Renal cortex interstitium (tissue), 11 donors: ENCODE results near the gene NELFE. TPM values are rescaled to one million over a fixed set of nuclear protein-coding genes. Genes with fewer than 3 reads are reported as not detected.
A peak's percentile ranks its signal among the peaks of the same experiment; 100 is the strongest.
"Not testable (repeated sequence)": the region's sequence is repeated elsewhere in the genome, so short reads cannot be mapped to it uniquely, and the experiment has no call there.

Experiments used
- DNase-seq, 11 donors: peaks; one replicate each; pipeline ENCODE4 v3.0.0-alpha.2; 2013; ENCODE audit warnings: low read depth in 9 of 11, low spot score in 4 of 11; ENCODE audit errors: extremely low read depth in 1 of 11
- polyA plus RNA-seq, 3 donors: library from polyadenylated mRNA; unstranded; fragments of 120-200 nt; gene quantifications; one replicate each; pipeline ENCODE4 v1.2.1, GENCODE V29; 2013; ENCODE audit not compliant: insufficient read length in 3 of 3

The NELFE gene
- polyA plus RNA-seq, 3 donors: 89.5 to 103 (median 91.3) TPM

- no peak for DNase-seq
Observed at GRCh38 chr6:31935021-31935420, 23.8 kb downstream of the NELFE start.

- DNase-seq: no peak
Observed at GRCh38 chr6:31933537-31933936, 25.2 kb downstream of the NELFE start.

- not testable (repeated sequence) for DNase-seq
Observed at GRCh38 chr6:31932137-31932536, 26.6 kb downstream of the NELFE start.

GRCh38 chr6:31930962-31931361 is 27.8 kb downstream of the NELFE start:
- DNase-seq: no peak

- DNase-seq: no peak
Observed at GRCh38 chr6:31928672-31928939, 30.2 kb downstream of the NELFE start.

- no peak for DNase-seq
Observed at GRCh38 chr6:31927863-31928671, 30.7 kb downstream of the NELFE start.

- no peak for DNase-seq
Observed at GRCh38 chr6:31927242-31927862, 31.4 kb downstream of the NELFE start, which contains the start of gene C2. Gene C2, plus strand, starts transcription at chr6:31927717. Its CDS starts 36 bp downstream, at chr6:31927753.

GRCh38 chr6:31922942-31923341 is 35.8 kb downstream of the NELFE start:
- no peak for DNase-seq

- no peak for DNase-seq
Observed at GRCh38 chr6:31920811-31921210, 38.0 kb downstream of the NELFE start.

- DNase-seq: no peak
Observed at GRCh38 chr6:31919624-31920303, 39.0 kb downstream of the NELFE start.

GRCh38 chr6:31918069-31918720 is 40.6 kb downstream of the NELFE start:
- DNase-seq: no peak

GRCh38 chr6:31915756-31916155 is 43.0 kb downstream of the NELFE start:
- DNase-seq: no peak

GRCh38 chr6:31915351-31915750 is 43.4 kb downstream of the NELFE start:
- no peak for DNase-seq

GRCh38 chr6:31911826-31912585 is 46.8 kb downstream of the NELFE start:
- DNase-seq: no peak

- DNase-seq: not testable (repeated sequence)
Observed at GRCh38 chr6:31909298-31909697, 49.5 kb downstream of the NELFE start.

- no peak for DNase-seq
Observed at GRCh38 chr6:31908791-31909190, 50.0 kb downstream of the NELFE start.

- not testable (repeated sequence) for DNase-seq
Observed at GRCh38 chr6:31908255-31908654, 50.5 kb downstream of the NELFE start.

- DNase-seq: peak in 2 of 11 donors; percentile 15 to 27
Observed at GRCh38 chr6:31907158-31907813, 51.5 kb downstream of the NELFE start.

- DNase-seq: not testable (repeated sequence)
Observed at GRCh38 chr6:31906727-31907126, 52.0 kb downstream of the NELFE start.
